Heart left ventricle (tissue), 13 donors: ENCODE data around the gene PYGB.

ENCODE experiments used
- CTCF ChIP-seq, 12 donors: fragments of 200-600 bp; sonication (generic) in 4 of 12; IDR thresholded peaks; one replicate each; pipeline versions ENCODE4 v1.5.0 to v1.8.0; 2018 to 2022; ENCODE audit warnings: antibody characterized with exemption in 12 of 12, mild to moderate bottlenecking in 5 of 12
- POLR2A ChIP-seq, 2 donors: fragments of 450-650 bp; IDR thresholded peaks; one replicate each; pipeline ENCODE4 v1.6.1; 2017; ENCODE audit warnings: antibody characterized with exemption in 2 of 2, mild to moderate bottlenecking in 2 of 2, moderate library complexity in 2 of 2
- donor health status: ischemic (EF 13 %, LVEDD 7.1; RV severe dilation, severe dysfunction).
- donor health status: DM: no; HTN: yes; CAD: no.
- donor health status: DM: no; HTN: no; CAD: no.
- donor health status: ischemic (EF 25% LVEDD 6.9; RV normal size, moderate dysfunction).
- donor health status: ischemic (EF 25% LVEDD 5.7; RV mildly dilated, moderate dysfunction).
- donor health status: ischemic (EF 35%, LVEDD 5.7; RV mildly dilated, moderate dysfunction).
- donor health status: nonischemic (EF 11% LVEDD 7.7; RV severe dilation, severe dysfunction).
- donor health status: DM: yes; HTN: yes; CAD: no.
- donor health status: PGD.
- donor health status: ischemic (EF 29% LVEDD 5.4; RV normal size, mild dysfunction).
- donor health status: nonischemic (EF 23%, LVEDD 6.1; RV moderate dilation, normal function).

- no peak for TF ChIP-seq CTCF (IDR thresholded peaks at IDR 0.05)
- no peak for TF ChIP-seq POLR2A (IDR thresholded peaks at IDR 0.05)
Observed at GRCh38 chr20:25223765-25224720, 23.8 kb upstream of the PYGB start.
